Prostate gland (tissue), 2 donors: ENCODE measurements around the gene FBXL4. TPM values are rescaled to one million over a fixed set of nuclear protein-coding genes. Genes with fewer than 3 reads are reported as not detected.

Source experiments
- DNase-seq: peaks from one replicate; pipeline ENCODE4 v3.0.0-alpha.2; 2019; ENCODE audit warnings: low spot score
- H3K27ac ChIP-seq, 2 donors: fragments of 200-600 bp; sonication (generic); 2 replicates each; pipeline ENCODE4 v1.5.1; 2017 to 2019
- H3K27me3 ChIP-seq: fragments of 200-600 bp; sonication (generic); replicated peaks from 2 replicates; pipeline ENCODE4 v1.5.1; 2019; ENCODE audit not compliant: insufficient read depth
- H3K36me3 ChIP-seq, 2 donors: fragments of 200-600 bp; sonication (generic); 1 replicate in 1 of 2; 2 replicates in 1 of 2; pipeline versions ENCODE4 v1.5.1 to v1.8.1; 2017 to 2019
- H3K4me1 ChIP-seq: fragments of 200-600 bp; sonication (generic); replicated peaks from 2 replicates; pipeline ENCODE4 v1.5.1; 2019
- H3K4me3 ChIP-seq, 2 donors: fragments of 200-600 bp; sonication (generic); 2 replicates each; pipeline ENCODE4 v1.5.1; 2017 to 2019
- H3K9me3 ChIP-seq: fragments of 200-600 bp; sonication (generic); 2 replicates; pipeline ENCODE4 v1.5.1; 2017
- POLR2A ChIP-seq: fragments of 450-650 bp; IDR thresholded peaks from one replicate; pipeline ENCODE4 v1.6.1; 2016; ENCODE audit warnings: antibody characterized with exemption, mild to moderate bottlenecking
- POLR2AphosphoS5 ChIP-seq: sonication (generic); formaldehyde crosslinking; IDR thresholded peaks from one replicate; pipeline ENCODE4 v1.6.1; 2017; ENCODE audit warnings: antibody characterized with exemption
- whole genome bisulfite sequencing: methylation state at CpG from one replicate; pipeline ENCODE4 v1.1.5; 2018; 5-methylcytosine and 5-hydroxymethylcytosine counted together
- intact Hi-C: fragments of 100-400 bp; cut with DNase I; formaldehyde crosslinking; loops from one replicate; pipeline ENCODE4 v1.14.2; 2022
- total RNA-seq, 2 donors: library from RNA; depleted of rRNA; stranded (reverse); fragments of >200 nt; gene quantifications; one replicate each; pipeline ENCODE4 v1.1.0, GENCODE V29; 2016
- TF ChIP-seq, protein P1 (sequence below), 4 experiments: fragments of 200-600 bp in 2 of 4; fragments of 450-650 bp in 2 of 4; sonication (generic) in 2 of 4; IDR thresholded peaks; 1 replicate in 3 of 4; 2 replicates in 1 of 4; pipeline ENCODE4 v1.5.1; 2016 to 2019; ENCODE audit warnings: antibody characterized with exemption in 4 of 4, mild to moderate bottlenecking in 2 of 4, moderate library complexity in 2 of 4

FBXL4 gene
- total RNA-seq: 10 to 100 TPM; 21.6 to 27.1 TPM

DNA sequence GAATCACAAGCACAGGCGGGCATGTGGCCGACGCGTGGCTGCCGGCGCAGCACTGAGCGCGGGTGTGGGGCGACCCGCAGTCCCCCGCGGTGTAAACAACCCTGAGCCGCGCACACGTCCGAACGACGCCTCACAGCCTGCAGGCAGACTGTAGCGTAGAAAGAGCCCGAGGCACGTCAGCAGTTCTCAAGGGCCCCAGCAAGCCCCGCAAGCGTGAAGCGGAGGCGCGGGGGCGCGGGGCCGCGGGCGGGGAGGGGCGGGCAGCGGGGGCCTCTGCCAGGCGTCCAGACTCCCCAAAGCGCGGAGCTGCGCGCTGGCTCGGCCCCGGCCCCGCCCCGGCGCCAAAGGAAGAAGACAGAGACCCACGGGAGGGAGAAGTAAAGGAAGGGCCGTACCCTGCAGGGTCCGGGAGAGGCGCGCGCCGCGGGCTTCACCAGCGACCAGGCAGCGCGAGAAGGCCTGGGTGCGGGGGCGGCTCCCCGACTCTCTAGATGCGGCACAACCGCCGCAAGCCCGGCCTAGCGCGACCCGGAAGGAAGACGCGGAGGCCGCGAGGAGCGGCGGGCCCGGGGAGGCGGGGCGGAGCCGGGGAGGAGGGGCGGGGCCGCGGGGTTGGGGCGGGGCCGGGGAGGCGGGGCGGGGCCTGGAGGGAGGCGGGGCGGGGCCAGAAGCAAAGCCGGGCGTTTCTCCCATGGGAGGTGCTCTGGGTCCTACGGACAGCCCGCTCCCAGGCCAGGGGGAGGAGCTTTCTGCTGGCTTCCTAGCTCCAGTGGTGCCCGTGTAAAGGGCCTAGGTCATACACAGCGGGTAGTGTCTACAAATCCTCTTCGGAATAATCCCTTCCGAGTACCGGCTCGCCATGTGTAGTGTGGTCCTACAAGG is at the start of gene FBXL4:
Gene FBXL4 (minus strand): TSS at position 536 of the 882 bp plus-strand sequence. CDS start 20,958 bp downstream, outside the sequence.
- no peaks in the 10 kb centered on the region for H3K27me3 ChIP-seq
- peak within 1 kb of the TSS; percentile 76 to 88 for H3K27ac ChIP-seq
- H3K9me3 ChIP-seq: no peaks in the 10 kb centered on the region
- DNase-seq: peak; percentile 68
- TF ChIP-seq POLR2A (peak; percentile 72), POLR2AphosphoS5 (peak; percentile 66)
- TF ChIP-seq, protein P1, sequence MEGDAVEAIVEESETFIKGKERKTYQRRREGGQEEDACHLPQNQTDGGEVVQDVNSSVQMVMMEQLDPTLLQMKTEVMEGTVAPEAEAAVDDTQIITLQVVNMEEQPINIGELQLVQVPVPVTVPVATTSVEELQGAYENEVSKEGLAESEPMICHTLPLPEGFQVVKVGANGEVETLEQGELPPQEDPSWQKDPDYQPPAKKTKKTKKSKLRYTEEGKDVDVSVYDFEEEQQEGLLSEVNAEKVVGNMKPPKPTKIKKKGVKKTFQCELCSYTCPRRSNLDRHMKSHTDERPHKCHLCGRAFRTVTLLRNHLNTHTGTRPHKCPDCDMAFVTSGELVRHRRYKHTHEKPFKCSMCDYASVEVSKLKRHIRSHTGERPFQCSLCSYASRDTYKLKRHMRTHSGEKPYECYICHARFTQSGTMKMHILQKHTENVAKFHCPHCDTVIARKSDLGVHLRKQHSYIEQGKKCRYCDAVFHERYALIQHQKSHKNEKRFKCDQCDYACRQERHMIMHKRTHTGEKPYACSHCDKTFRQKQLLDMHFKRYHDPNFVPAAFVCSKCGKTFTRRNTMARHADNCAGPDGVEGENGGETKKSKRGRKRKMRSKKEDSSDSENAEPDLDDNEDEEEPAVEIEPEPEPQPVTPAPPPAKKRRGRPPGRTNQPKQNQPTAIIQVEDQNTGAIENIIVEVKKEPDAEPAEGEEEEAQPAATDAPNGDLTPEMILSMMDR (IDR thresholded peaks at IDR 0.05): no peak
- H3K4me3 ChIP-seq: peak within 1 kb of the TSS; percentile 78 to 83
- intact Hi-C loops: no loop called here
- no peaks in the 10 kb centered on the region for H3K4me1 ChIP-seq
- WGBS: 3% methylated on average over 55 of the region's 93 CpGs
- H3K36me3 ChIP-seq: no peaks in the 10 kb centered on the region

DNA sequence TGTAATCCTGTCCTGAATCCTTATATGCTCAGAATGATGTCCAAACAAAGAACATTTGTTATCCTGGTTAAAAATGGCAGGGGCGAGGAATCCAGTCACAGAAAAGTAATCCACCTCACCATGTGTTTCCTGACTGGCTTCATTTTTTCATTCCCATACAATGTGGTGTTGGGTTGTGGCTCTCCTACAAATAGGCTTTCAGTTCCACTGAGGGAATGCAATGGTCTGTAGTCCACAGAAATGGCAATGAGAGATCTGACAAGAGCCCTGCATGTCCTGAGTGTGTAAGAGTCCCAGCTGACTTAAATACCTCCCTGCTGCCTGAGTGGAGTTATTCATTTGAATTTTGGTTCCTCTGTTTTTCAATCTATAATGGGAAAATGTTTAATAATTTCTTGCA is 47.4 kb upstream of the FBXL4 start:
- intact Hi-C loops: no loop called here

DNA sequence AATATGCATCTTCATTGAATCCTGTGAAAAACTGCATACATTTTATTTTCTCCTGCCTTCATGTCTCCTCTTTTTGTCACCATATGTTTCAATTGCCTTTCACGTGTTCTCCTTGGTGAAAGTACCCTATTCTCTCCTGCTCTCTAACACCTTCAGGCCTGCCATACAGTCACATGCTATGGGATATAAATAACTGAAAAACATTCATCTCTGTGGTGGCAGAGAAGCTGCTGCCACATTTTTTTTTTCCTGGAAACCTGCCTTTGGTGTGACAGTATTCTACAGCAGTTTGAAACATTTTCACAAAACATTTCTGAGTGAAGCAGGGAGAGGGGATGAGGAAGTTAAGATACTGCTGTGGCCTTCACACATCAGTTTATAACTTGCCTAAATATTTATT is 44.8 kb upstream of the FBXL4 start:
- no peak for DNase-seq
- no peaks in the 10 kb centered on the region for H3K9me3 ChIP-seq
- H3K4me3 ChIP-seq: no peak overlapping the region
- intact Hi-C loops: no loop called here
- TF ChIP-seq, protein P1 (IDR thresholded peaks at IDR 0.05): no peak
- no peak for TF ChIP-seq POLR2AphosphoS5
- TF ChIP-seq POLR2A: no peak
- H3K36me3 ChIP-seq: no peaks in the 10 kb centered on the region
- WGBS: 63% methylated on average over 1 of the region's 1 CpG
- no peaks in the 10 kb centered on the region for H3K4me1 ChIP-seq
- H3K27me3 ChIP-seq: no peaks in the 10 kb centered on the region
- H3K27ac ChIP-seq: no peak overlapping the region

More for the DNA sequence above, 47.4 kb upstream of the FBXL4 start:
- no peaks in the 10 kb centered on the region for H3K9me3 ChIP-seq
- 69% methylated on average over 1 of the region's 1 CpG for WGBS
- no peak for DNase-seq
- H3K27me3 ChIP-seq: no peaks in the 10 kb centered on the region
- no peak overlapping the region for H3K4me3 ChIP-seq
- TF ChIP-seq POLR2A: no peak
- no peak overlapping the region for H3K27ac ChIP-seq
- H3K4me1 ChIP-seq: no peaks in the 10 kb centered on the region
- H3K36me3 ChIP-seq: no peaks in the 10 kb centered on the region

DNA sequence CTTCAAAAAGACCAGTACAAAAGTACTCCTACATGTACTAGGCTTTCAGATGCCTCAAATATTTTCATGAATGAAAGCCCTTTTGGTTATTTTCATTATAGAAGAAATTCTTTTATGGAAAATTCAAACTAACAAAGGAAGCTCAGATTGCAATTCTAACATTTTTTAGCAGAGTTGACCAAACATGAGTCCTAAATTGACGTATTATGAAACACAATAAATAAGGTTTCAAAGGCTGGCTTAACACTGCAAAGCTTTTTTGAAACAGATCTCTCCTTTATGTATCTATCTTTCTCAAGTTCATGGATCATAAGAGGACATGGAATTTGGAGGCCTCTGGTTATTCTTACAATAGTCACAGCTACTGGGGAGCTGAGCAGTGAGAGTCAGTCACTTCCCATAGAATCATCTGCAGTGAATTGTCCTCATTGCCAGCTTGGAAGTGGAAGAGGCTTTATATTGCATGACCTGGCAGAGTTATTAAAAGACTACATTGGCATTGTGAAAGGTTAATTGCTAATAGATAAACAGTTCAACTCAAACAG is 38.4 kb upstream of the FBXL4 start:
- H3K9me3 ChIP-seq: no peaks in the 10 kb centered on the region
- TF ChIP-seq, protein P1 (IDR thresholded peaks at IDR 0.05): no peak
- TF ChIP-seq POLR2A (no peak), POLR2AphosphoS5 (no peak)
- H3K36me3 ChIP-seq: no peaks in the 10 kb centered on the region
- DNase-seq: no peak
- H3K4me3 ChIP-seq: no peak overlapping the region
- no peaks in the 10 kb centered on the region for H3K4me1 ChIP-seq
- intact Hi-C loops: no loop called here
- no peak overlapping the region for H3K27ac ChIP-seq
- H3K27me3 ChIP-seq: no peaks in the 10 kb centered on the region
- WGBS: 79% methylated on average over 1 of the region's 1 CpG

DNA sequence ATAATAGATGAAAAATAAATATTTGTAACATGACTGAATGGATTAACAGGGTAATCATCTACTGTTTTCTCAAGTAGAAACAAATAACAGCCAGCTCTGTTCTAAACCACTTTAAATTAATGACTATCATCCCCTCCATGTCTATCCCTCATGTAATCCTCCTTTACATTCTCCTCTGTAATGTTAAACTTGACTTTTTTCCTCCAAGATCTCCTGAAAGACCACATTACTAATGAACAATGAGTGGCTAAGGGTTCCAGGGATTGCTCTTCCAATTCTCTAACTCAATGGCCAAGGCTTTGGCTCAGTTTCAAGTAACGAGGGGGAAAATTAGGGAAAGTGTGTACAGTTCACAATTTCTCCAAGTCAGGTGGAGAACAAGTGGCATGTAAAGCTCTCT is 37.6 kb upstream of the FBXL4 start:
- H3K4me1 ChIP-seq: no peaks in the 10 kb centered on the region
- DNase-seq: no peak
- TF ChIP-seq POLR2AphosphoS5: no peak
- TF ChIP-seq, protein P1 (IDR thresholded peaks at IDR 0.05): no peak
- TF ChIP-seq POLR2A: no peak
- no peaks in the 10 kb centered on the region for H3K36me3 ChIP-seq
- no peaks in the 10 kb centered on the region for H3K9me3 ChIP-seq
- 71% methylated on average over 1 of the region's 1 CpG for WGBS
- no peak overlapping the region for H3K4me3 ChIP-seq
- H3K27ac ChIP-seq: no peak overlapping the region
- intact Hi-C loops: no loop called here
- no peaks in the 10 kb centered on the region for H3K27me3 ChIP-seq
